ENCODE measurements around the gene CLDN6. TPM values are rescaled to one million over a fixed set of nuclear protein-coding genes. Genes with fewer than 3 reads are reported as not detected.

The CLDN6 gene
- total and polyA plus RNA-seq, 9 of the 15 experiments (the other 6 are each of a cell fraction or from before 2014, with no cell fraction given): 0.22 to 0.75 (median 0.38) TPM; not detected in 3

DNA sequence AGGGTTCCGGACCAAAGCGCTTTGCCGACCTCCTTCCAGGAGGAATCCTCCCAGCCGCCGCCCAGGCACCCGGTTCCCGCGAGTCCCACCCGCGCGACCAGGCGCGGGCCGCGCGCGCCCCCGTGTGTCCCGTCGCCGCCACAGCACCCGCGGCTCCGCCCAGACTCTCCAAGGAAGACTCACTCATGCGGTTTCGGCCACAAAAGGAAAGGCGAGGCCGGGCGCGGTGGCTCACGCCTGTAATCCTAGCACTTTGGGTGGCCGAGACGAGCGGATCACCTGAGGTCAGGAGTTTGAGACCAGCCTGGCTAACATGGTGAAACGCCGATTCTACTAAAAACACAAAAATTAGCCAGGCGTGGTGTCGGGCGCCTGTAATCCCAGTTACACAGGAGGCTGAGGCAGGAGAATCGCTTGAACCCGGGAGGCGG lies 34.3 kb downstream of the CLDN6 start (continued):
- no peak for TF ChIP-seq ZMIZ1 (IDR thresholded peaks at IDR 0.05; ENCODE audit: low read depth in 2 of 2, low read length in 2 of 2)
- no peak for TF ChIP-seq MTF1 (CRISPR knock-in tag; IDR thresholded peaks at IDR 0.05; ENCODE audit: borderline replicate concordance)
- TF ChIP-seq HDAC2 (IDR thresholded peaks at IDR 0.05): no peak
- no peak for TF ChIP-seq ZNF830 (CRISPR knock-in tag; IDR thresholded peaks at IDR 0.05)
- TF ChIP-seq CBFB (CRISPR knock-in tag; IDR thresholded peaks at IDR 0.05): peak; percentile 70; the same call in 1 of the 2 replicates
- no peak for TF ChIP-seq TFAM (CRISPR knock-in tag; conservative IDR thresholded peaks at IDR 0.05)
- no peak for TF ChIP-seq ZNF644 (tag; IDR thresholded peaks at IDR 0.05; ENCODE audit: low read depth)
- TF ChIP-seq SMARCA4 (IDR thresholded peaks at IDR 0.05): peak; percentile 40; the same call in 1 of the 2 replicates
- TF ChIP-seq POLR2AphosphoS5 (IDR thresholded peaks at IDR 0.05; ENCODE audit: control insufficient read depth, insufficient read depth, low read depth, low read length): no peak
- TF ChIP-seq, protein P1, sequence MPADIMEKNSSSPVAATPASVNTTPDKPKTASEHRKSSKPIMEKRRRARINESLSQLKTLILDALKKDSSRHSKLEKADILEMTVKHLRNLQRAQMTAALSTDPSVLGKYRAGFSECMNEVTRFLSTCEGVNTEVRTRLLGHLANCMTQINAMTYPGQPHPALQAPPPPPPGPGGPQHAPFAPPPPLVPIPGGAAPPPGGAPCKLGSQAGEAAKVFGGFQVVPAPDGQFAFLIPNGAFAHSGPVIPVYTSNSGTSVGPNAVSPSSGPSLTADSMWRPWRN (IDR thresholded peaks at IDR 0.05; ENCODE audit: low read depth): no peak
- no peak for TF ChIP-seq AFF1 (IDR thresholded peaks at IDR 0.05; ENCODE audit: low read depth in 1 of 2, partially characterized antibody in 2 of 2)
- TF ChIP-seq HLTF (IDR thresholded peaks at IDR 0.05): 0 out of 2 replicates have a peak, but pooled peaks have one; percentile 15
- TF ChIP-seq ZNF431 (CRISPR knock-in tag; IDR thresholded peaks at IDR 0.05): no peak
- TF ChIP-seq, protein P2, sequence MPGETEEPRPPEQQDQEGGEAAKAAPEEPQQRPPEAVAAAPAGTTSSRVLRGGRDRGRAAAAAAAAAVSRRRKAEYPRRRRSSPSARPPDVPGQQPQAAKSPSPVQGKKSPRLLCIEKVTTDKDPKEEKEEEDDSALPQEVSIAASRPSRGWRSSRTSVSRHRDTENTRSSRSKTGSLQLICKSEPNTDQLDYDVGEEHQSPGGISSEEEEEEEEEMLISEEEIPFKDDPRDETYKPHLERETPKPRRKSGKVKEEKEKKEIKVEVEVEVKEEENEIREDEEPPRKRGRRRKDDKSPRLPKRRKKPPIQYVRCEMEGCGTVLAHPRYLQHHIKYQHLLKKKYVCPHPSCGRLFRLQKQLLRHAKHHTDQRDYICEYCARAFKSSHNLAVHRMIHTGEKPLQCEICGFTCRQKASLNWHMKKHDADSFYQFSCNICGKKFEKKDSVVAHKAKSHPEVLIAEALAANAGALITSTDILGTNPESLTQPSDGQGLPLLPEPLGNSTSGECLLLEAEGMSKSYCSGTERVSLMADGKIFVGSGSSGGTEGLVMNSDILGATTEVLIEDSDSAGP (CRISPR knock-in tag; IDR thresholded peaks at IDR 0.05): no peak
- TF ChIP-seq BMI1 (IDR thresholded peaks at IDR 0.05; ENCODE audit: low read length): no peak
- TF ChIP-seq POLR2A (conservative IDR thresholded peaks at IDR 0.05): peak; percentile 52
- TF ChIP-seq, protein P3, sequence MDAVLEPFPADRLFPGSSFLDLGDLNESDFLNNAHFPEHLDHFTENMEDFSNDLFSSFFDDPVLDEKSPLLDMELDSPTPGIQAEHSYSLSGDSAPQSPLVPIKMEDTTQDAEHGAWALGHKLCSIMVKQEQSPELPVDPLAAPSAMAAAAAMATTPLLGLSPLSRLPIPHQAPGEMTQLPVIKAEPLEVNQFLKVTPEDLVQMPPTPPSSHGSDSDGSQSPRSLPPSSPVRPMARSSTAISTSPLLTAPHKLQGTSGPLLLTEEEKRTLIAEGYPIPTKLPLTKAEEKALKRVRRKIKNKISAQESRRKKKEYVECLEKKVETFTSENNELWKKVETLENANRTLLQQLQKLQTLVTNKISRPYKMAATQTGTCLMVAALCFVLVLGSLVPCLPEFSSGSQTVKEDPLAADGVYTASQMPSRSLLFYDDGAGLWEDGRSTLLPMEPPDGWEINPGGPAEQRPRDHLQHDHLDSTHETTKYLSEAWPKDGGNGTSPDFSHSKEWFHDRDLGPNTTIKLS (IDR thresholded peaks at IDR 0.05; ENCODE audit: borderline replicate concordance, low read depth): no peak
- no peak for TF ChIP-seq ZNF699 (CRISPR knock-in tag; IDR thresholded peaks at IDR 0.05; ENCODE audit: insufficient replicate concordance)

Measured in K562 (cell line).